ENCODE data around the gene MAP4K2. TPM values are rescaled to one million over a fixed set of nuclear protein-coding genes. Genes with fewer than 3 reads are reported as not detected.

MAP4K2 gene
- total and polyA plus RNA-seq, 8 donors = 2.3 to 66.9 (median 13.4) TPM

DNA sequence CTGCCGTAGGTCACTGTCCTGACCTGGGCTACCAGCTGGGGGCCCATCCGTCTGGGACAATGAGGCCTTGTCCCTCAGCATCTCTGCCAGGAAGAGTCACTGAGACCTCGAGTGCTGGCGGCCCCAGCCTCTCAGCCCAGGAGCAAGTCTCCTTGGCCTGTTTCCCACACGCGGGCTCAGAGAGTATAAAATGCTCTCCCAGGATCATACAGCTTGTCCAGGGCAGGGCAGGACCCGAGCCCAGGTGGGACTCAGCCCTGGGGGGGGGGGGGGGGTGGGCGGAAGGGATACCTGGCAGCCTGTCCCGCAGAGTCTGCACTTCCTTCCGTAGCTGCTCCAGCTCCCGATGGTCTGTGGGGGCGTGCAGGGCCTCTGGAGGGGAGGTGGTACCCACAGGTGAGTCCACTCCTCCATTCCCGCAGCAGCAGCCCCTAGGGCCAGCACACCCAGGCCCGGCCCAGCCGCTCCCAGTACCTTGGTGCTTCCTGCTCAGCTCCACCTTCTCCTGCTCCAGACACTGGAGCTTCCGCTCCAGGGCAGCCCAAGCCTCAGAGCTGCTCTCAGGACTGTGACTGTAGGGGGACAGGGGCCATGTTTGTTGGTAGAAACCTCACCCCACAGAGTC is 33.5 kb upstream of the MAP4K2 start:
- 77 to 90% (median 84%) methylated on average over 3 to 16 of the region's 16 CpGs for WGBS, 5 donors
- peaks cover 6 to 81% (median 67%) of the 10 kb centered on the region in 4 donors for H3K36me3 ChIP-seq
- no peak overlapping the region for H3K27ac ChIP-seq
- no peak for DNase-seq
- intact Hi-C loops (cut with DNase I; ENCODE audit: low total_unique reads) = no loop called here
- no peak for TF ChIP-seq POLR2AphosphoS5 (IDR thresholded peaks at IDR 0.05)
- TF ChIP-seq POLR2A (IDR thresholded peaks at IDR 0.05) = no peak
- TF ChIP-seq EP300 (IDR thresholded peaks at IDR 0.05) = no peak
- TF ChIP-seq, protein P1, sequence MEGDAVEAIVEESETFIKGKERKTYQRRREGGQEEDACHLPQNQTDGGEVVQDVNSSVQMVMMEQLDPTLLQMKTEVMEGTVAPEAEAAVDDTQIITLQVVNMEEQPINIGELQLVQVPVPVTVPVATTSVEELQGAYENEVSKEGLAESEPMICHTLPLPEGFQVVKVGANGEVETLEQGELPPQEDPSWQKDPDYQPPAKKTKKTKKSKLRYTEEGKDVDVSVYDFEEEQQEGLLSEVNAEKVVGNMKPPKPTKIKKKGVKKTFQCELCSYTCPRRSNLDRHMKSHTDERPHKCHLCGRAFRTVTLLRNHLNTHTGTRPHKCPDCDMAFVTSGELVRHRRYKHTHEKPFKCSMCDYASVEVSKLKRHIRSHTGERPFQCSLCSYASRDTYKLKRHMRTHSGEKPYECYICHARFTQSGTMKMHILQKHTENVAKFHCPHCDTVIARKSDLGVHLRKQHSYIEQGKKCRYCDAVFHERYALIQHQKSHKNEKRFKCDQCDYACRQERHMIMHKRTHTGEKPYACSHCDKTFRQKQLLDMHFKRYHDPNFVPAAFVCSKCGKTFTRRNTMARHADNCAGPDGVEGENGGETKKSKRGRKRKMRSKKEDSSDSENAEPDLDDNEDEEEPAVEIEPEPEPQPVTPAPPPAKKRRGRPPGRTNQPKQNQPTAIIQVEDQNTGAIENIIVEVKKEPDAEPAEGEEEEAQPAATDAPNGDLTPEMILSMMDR (IDR thresholded peaks at IDR 0.05) = no peak
- H3K9me3 ChIP-seq = no peaks in the 10 kb centered on the region
- no peak overlapping the region for H3K4me3 ChIP-seq
- H3K27me3 ChIP-seq = no peaks in the 10 kb centered on the region
- H3K4me1 ChIP-seq = peaks cover 0 to 16% (median 10%) of the 10 kb centered on the region in 4 donors

DNA sequence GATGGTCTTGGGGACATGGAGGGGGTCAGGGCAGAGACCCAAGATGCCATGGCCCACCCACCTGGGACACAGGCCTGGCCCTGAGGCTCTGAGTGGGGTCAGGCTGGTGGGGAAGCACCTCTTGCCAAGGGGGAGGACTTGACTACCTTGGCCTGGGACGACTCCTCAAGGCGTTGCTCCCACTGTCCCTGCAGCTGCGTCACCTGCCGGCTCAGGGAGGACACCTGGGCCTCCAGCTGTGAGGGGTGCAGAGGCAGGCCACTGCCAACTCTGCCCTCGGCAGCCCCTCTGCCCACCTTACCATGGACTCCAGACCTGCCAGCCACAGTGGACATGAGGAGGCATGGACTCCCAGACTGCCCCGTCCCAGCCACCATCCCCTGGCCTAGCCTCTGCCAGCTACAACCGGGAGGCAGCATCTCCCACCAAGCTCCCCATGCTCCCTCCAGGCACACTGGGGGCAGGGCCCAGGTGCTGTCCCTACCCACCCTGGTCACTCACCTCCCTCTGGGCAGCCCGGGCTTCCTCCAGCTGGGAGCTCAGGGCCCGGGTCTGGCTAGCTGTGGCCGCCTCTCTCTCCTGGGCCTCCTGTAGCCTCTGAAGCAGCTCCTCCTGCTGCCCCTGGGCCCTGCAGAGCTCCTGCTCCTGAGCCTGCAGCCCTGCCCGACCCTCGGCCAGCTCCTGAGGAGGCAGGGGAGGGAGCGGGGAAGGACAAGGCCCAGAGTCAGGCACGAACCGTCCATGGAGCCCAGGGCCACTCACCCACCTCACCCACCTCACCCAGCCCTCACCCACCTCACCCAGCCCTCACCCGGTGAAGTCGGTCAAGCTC is 32.8 kb upstream of the MAP4K2 start:
- Histone ChIP-seq H3K36me3 (peaks cover 6 to 86% (median 73%) of the 10 kb centered on the region in 4 donors), H3K4me1 (peaks cover 0 to 16% (median 9%) of the 10 kb centered on the region in 4 donors), H3K9me3 (no peaks in the 10 kb centered on the region), H3K27me3 (no peaks in the 10 kb centered on the region), H3K4me3 (no peak overlapping the region), H3K27ac (peak overlapping the region in 4 of 5 donors; percentile 45 to 73 (median 58))
- 78 to 89% (median 82%) methylated on average over 9 to 17 of the region's 17 CpGs for WGBS, 5 donors
- intact Hi-C loops (cut with DNase I; ENCODE audit: low total_unique reads) = no loop called here
- DNase-seq = no peak
- TF ChIP-seq POLR2A (IDR thresholded peaks at IDR 0.05) (no peak), POLR2AphosphoS5 (IDR thresholded peaks at IDR 0.05) (no peak), EP300 (IDR thresholded peaks at IDR 0.05) (no peak)
- TF ChIP-seq, protein P1 (IDR thresholded peaks at IDR 0.05) = no peak

DNA sequence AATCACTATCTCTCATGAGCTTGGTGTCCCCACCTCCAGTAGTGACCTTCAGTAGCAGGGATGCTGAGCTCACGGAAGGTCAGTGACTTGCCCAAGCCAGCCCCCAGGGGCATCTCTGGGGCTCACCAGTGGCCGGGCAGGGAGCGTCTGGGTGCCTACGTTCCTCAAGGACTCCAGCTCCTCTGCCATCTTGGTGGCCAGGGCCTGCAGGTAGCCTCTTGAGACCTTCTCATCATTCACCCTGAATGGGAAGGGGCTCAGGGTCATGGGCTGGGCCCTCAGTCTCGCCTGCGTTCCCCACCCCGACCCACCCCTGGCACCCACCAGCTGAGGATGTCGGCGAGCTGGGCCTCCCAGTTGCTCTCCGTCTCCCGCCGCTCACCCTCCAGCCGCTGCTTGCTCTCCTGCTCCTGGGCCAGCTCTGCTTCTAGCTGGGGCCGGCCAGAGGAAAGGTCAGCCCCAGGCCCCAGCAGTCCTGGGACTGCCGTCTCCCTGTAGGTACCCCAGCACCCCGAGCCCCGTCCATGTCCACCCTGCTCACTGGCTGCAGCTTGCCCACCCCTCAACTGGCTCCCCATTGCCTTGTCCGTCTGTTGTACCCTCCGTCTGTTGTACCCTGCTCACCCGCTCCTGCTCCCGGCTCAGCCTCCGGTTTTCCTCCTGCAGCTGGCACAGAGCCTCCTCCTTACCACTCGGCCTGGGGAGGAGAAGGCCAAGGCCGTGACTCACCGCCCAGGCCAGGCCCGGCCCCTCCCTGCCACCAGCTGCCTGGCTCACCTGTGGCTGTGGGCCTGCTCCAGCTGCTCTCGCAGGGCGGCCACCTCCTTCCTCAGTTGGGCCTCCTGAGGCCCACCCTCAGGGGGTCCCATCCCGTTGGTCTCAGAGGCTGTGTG is 32.0 kb upstream of the MAP4K2 start:
- Histone ChIP-seq H3K4me3 (no peak overlapping the region), H3K9me3 (no peaks in the 10 kb centered on the region), H3K4me1 (peaks cover 0 to 16% (median 9%) of the 10 kb centered on the region in 4 donors), H3K27ac (peak overlapping the region in 4 of 5 donors; percentile 45 to 73 (median 58)), H3K36me3 (peaks cover 6 to 86% (median 76%) of the 10 kb centered on the region in 4 donors), H3K27me3 (no peaks in the 10 kb centered on the region)
- DNase-seq = peak in 1 of 2 donors; percentile 90
- intact Hi-C loops (cut with DNase I; ENCODE audit: low total_unique reads) = no loop called here
- WGBS, 5 donors = 61 to 88% (median 74%) methylated on average over 20 to 29 of the region's 29 CpGs
- TF ChIP-seq EP300 (IDR thresholded peaks at IDR 0.05) = no peak
- TF ChIP-seq, protein P1 (IDR thresholded peaks at IDR 0.05) = no peak
- peak in 1 of 3 donors; percentile 62 for TF ChIP-seq POLR2AphosphoS5 (IDR thresholded peaks at IDR 0.05)
- TF ChIP-seq POLR2A (IDR thresholded peaks at IDR 0.05) = no peak

All from stomach (tissue), 9 donors.